T1000 (cell line): Measurements from ENCODE around the gene ZBTB12.

Experiments used
- DNase-seq: peaks from one replicate; lab custom pipeline; 2025; ENCODE audit warnings: mixed read lengths; lab: John Stamatoyannopoulos, UW

Gene ZBTB12

DNA sequence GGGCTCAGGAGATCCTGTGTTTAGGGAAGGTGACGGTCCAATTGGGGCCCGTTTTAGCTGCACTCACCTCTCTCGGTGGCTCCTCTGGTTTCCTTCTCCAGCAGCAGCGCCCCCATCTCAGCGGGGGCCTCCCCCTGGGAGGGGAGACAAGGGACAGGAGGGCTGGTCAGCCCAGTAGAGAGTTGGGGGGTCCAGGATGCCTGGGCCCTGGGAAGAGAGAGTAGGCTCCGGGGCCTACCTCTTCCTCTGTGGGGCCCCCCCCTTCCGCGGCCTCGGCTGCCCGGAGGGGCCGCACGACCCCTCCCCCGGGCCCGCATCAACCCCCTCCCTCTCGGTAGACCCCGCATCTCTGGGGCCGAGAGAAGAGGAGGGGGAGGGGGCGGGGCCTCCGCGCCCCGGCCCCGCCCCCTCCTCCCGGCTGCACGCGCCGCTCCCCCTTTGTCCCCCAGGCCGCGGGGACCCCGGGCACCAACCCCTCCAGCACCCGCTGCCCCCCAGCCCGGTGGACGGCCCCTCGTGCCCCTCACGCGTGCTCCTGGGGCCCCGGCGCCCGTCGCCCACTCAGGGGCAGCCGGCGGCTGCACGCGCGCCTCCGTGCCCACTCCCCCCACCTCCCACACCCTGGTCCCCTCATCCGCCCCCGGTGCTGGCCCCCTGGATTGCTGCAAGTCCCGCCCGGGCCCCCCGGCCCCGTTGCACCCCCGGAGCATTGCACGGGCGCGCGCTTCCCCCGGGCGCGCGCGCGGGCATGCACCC lies 4.9 kb downstream of the ZBTB12 start:
- DNase-seq: no peak

- DNase-seq: no peak
These were observed 5.4 kb downstream of the ZBTB12 start for GRCh38 chr6:31896493-31896855.

- no peak for DNase-seq
These were observed 9.1 kb downstream of the ZBTB12 start for GRCh38 chr6:31892821-31893220.

GRCh38 chr6:31889331-31889972 lies 12.4 kb downstream of the ZBTB12 start:
- no peak for DNase-seq

- DNase-seq: no peak
These were observed 13.3 kb downstream of the ZBTB12 start for GRCh38 chr6:31888276-31889258.

GRCh38 chr6:31887173-31888007 lies 14.5 kb downstream of the ZBTB12 start:
- no peak for DNase-seq

DNA sequence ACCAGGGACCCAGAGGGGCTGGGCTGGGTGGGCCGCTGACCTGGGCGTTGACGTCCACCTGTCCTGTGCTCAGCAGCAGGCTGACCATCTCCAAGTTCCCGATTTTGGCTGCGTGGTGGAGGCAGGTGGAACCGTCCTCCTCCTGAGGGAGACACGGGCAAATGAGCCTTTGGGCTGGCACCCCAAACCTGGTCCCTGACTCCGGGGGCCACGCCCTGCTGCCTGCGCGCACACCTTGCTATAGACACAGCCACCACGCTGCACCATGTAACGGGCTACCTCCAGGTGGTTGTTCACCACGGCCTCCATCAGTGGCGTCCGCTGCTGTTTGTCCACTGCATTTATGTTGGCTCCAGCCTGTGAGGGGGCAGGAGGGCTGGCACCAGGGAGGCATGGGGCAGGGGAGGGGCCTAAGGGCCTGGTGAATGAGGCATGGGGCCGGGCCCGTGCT lies 15.3 kb downstream of the ZBTB12 start:
- DNase-seq: no peak

DNA sequence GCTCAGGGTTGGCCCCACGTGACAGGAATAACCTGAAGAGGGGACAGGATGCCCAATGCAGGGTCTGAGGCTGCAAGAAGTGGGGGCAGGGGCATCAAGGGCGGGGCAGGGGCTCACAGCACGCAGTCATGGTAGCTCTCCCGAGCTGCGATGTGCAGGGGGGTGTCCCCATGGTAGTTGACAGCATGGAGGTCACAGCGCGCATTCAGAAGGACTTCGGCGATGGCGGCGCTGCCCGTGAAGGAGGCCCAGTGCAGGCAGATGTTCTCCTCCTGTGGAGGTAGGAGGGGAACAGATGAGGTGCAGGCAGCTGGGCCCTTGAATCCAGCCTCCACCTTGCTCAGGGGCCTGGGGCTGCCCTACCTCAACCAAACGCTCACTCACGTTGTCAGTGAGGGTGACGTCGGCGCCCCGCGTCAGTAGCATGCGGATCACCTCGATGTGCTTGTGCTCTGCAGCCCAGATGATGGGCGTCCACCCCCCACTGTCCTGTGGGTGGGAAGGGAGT lies 17.3 kb downstream of the ZBTB12 start:
- DNase-seq: no peak

- no peak for DNase-seq
These were observed 18.2 kb downstream of the ZBTB12 start for GRCh38 chr6:31883676-31884075.

DNA sequence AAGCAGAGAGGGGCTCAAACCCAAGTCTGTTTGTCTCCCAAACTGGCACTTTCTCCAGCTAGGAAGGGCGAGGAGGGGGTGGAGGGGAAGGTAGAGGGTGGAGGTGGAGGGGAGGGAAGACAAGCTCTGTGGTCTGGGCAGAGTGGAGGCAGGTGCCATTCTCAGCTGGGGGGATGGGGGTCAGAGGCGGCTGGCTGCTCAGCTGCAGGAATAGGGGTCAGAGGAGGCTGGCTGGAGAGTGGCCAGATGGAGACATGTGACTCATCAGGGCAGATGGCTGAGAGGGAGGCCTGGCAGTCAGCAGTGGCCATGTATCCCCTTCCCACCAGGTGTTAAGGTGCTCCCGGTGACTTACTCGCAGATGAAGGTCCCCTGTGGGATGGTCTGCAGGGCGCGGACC lies 19.5 kb downstream of the ZBTB12 start:
- no peak for DNase-seq

GRCh38 chr6:31881136-31881859 lies 20.6 kb downstream of the ZBTB12 start:
- no peak for DNase-seq

- no peak for DNase-seq
These were observed 21.3 kb downstream of the ZBTB12 start for GRCh38 chr6:31880616-31881015.

GRCh38 chr6:31879901-31880300 lies 22.0 kb downstream of the ZBTB12 start:
- DNase-seq: no peak

DNA sequence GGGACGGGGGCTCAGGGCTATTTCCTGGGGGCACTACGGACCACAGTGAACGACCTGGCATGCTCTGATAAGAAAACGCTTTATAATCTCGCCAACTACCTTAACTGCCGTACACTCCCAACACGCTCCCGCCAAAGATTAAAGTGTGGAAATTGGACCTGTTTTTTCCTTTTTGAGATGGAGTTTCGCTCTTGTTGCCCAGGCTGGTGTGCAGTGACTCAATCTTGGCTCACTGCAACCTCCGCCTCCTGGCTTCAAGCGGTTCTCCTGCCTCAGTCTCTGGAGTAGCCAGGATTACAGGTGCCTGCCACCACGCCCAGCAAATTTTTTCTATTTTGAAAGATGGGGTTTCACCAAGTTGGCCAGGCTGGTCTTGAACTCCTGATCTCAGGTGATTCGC lies 22.7 kb downstream of the ZBTB12 start:
- DNase-seq: no peak

GRCh38 chr6:31878726-31879125 lies 23.2 kb downstream of the ZBTB12 start, which contains the start of gene SLC44A4:
Gene SLC44A4 (minus strand): TSS chr6:31878997. CDS start chr6:31878980, 17 bp downstream.
- DNase-seq: no peak

DNA sequence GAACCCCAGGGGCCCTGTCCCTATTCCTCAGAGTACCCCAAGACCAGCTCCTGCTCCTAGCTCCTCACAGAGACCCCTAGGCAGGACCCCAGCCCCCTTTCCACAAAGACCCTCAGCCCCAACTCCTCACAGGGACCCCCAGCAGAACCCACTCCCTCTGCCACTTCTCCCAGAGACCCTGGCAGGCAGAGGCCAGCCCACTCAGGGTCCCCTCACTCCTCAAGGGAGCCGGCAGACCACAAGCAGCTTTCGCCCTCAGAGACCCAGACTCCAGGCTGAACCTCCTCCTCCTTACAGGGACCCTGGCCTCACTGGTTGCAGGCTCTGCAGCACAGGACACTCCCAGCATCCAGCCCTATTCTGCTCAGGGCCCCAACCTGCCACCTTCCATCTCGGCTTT lies 23.7 kb downstream of the ZBTB12 start:
- DNase-seq: no peak

DNA sequence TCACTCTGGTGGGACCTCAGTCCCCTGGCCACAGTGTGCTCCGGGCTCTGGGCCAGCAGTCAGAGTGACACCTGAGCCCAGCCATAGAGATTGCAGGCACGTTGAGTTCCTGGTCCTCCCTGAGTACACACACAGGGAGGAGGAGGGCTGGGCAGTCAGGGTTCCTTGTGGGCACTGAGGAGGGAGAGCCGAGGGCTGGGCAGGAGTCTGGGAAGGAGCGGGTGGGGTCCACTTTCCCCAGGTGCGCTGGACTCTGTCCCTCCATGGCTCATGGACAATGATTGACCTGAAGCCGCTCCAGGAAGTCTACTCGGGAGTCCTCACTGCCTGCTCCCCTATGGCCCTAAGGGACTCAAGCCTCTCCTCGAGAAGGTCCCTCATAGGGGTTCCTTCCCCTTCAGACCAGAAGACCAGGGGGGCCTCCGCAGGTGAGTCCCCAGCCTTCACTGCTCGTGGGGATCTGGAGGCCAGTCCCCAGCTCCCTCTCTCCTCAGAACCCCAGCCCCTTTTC lies 24.2 kb downstream of the ZBTB12 start:
- DNase-seq: no peak

DNA sequence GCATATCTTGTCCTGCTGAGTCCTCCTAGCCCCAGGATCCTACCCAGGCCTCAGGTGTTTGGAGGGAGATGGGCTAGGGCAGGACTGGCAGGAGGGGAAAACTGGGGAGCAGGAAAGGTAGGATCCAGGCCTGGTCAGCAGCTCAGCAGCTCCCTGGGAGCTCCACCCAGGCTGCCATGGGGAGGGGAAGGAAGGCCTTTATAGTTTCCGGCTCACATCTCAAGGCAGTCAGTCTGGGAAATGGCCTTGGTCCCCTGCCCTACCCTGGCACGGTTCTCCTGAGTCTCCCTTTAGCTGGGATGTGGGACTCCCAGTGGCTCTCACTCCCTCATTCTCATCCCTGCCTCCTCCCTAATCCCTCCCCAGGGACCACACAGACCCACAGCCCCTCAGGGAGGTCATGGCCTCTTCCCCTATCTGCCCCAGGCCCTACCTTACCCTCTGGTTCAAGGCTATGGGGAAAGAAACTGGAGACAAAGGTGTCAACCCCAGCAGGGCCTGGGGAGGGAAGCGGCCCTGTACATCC lies 24.7 kb downstream of the ZBTB12 start:
- no peak for DNase-seq

DNA sequence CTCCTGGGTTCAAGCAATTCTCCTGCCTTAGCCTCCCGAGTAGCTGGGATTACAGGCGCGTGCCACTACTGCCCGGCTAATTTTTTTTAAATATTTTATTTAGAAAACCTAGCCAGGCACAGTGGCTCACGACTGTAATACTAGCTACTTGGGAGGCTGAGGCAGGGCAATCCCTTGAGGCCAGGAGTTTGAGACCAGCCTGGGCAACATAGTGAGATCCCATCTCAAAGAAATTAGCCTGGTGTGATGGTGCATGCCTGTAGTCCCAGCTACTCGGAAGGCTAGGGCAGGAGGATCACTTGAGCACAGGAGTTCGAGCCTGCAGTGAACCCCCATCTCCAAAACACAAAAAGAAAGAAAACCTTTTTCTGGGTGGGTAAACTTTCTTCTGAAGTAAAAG lies 25.5 kb downstream of the ZBTB12 start:
- DNase-seq: no peak

DNA sequence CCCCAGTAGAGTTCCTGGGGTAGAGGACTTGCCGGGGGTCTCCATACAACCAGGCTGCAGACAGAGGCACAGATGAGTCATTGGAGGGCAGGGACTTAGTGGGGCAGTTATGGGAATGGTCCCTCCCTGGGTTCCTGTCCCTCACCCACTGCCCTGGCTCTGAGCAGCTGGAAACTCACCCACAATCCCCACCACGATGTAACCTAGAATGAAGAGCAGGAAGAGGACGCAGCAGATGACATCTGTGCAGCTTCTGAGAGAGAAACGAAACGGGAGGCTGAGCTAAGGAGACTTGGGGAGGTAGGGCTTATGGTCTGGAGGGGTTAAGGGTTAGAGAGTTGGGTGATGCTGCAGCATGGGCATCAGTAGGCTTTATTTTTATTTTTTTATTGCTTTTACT lies 26.0 kb downstream of the ZBTB12 start:
- DNase-seq: no peak
